HG03196 (cell line): ENCODE data around the gene LCN12.

ENCODE experiments used
- ATAC-seq: cut with Tn5 transposase; IDR thresholded peaks from one replicate; pipeline ENCODE4 v1.9.1; 2021; ENCODE audit not compliant: unreplicated experiment

Gene LCN12

GRCh38 chr9:136951541-136952320, at the start of gene LCN12:
Gene LCN12, plus strand, starts transcription at chr9:136952273. Its CDS starts 55 bp downstream, at chr9:136952328.
- ATAC-seq: no peak

- no peak for ATAC-seq
Measured at GRCh38 chr9:136903041-136903554, 49.0 kb upstream of the LCN12 start.

- no peak for ATAC-seq
Measured at GRCh38 chr9:136906266-136906665, 45.8 kb upstream of the LCN12 start.

GRCh38 chr9:136907011-136907914, 44.8 kb upstream of the LCN12 start:
- no peak for ATAC-seq

- ATAC-seq: no peak
Measured at GRCh38 chr9:136910197-136910900, 41.7 kb upstream of the LCN12 start.

- ATAC-seq: no peak
Measured at GRCh38 chr9:136910901-136911245, 41.2 kb upstream of the LCN12 start.

GRCh38 chr9:136913701-136914438, 38.2 kb upstream of the LCN12 start:
- no peak for ATAC-seq

- ATAC-seq: no peak
Measured at GRCh38 chr9:136915632-136916329, 36.3 kb upstream of the LCN12 start.

GRCh38 chr9:136916330-136917184, 35.5 kb upstream of the LCN12 start:
- no peak for ATAC-seq

GRCh38 chr9:136917902-136918301, 34.2 kb upstream of the LCN12 start:
- ATAC-seq: no peak

GRCh38 chr9:136920069-136920468, 32.0 kb upstream of the LCN12 start:
- ATAC-seq: no peak

- no peak for ATAC-seq
Measured at GRCh38 chr9:136920734-136921231, 31.3 kb upstream of the LCN12 start.

GRCh38 chr9:136921307-136921706, 30.8 kb upstream of the LCN12 start:
- no peak for ATAC-seq

- no peak for ATAC-seq
Measured at GRCh38 chr9:136921718-136922117, 30.4 kb upstream of the LCN12 start.

GRCh38 chr9:136922540-136922939, 29.5 kb upstream of the LCN12 start:
- no peak for ATAC-seq

- no peak for ATAC-seq
Measured at GRCh38 chr9:136923881-136924280, 28.2 kb upstream of the LCN12 start.

- ATAC-seq: no peak
Measured at GRCh38 chr9:136925414-136926153, 26.5 kb upstream of the LCN12 start.

GRCh38 chr9:136926154-136926704, 25.8 kb upstream of the LCN12 start:
- ATAC-seq: no peak
